ENCODE data around the gene CCNF. TPM values are rescaled to one million over a fixed set of nuclear protein-coding genes. Genes with fewer than 3 reads are reported as not detected.

The CCNF gene
- polyA plus RNA-seq, 5 donors: 8.9 to 13.2 (median 9.2) TPM

- DNase-seq: peak; percentile 87 to 90
Observed at GRCh38 chr16:2500918-2501750, 71.9 kb downstream of the CCNF start.

GRCh38 chr16:2501946-2502895, 73.0 kb downstream of the CCNF start:
- no peak for DNase-seq

- no peak for DNase-seq
Observed at GRCh38 chr16:2505695-2506094, 76.4 kb downstream of the CCNF start.

DNA sequence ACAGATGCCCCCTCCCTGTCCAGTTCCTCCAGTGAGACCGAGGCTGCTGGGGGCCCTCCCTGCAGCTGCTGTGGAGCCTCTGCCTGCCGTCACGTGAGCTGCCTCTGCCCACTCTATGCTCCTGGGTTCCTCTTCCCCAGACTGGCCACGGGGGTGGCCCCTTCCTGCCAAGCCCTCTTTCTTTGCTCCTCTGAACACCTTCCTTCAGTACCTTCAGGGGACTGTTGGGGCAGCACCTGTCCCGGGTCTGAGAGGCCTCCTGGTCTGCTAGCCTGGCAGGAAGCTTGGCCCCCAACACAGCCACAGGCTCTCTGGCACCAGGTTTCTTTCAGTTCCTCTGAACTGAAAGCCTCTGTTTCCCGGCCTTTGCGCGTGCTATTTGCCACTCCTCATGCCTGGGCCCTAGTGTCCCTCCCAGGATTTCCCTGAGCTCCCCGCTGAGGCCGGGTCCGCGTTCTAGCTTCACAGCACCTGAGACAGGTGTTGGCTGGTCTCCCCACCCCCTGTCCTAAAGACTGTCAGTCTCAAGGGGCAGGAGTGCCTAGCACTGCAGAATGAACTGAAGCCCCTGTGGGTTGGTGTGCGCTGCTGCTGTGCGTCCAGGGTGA, 77.9 kb downstream of the CCNF start:
- no peak for DNase-seq

DNA sequence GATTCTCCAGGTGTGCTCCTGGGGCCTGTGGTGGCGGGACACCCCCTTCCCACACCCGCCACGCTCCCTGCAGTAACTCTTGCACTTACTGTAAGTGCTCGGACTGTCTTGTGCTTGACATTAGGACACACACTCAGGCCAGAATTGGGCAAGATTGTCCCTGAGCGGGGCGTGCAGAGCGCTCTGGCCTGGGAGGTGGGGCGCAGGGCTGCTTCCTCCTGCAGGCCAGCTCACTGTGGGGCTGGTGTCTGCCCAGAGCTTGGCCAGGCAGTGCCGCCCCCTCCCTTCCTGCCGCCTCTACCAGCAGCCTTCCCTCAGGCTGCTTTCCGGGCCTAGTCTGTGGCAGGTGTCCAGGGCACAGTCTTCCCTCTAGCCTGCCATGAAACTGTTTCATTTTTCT, 78.4 kb downstream of the CCNF start:
- no peak for DNase-seq

Other genes starting within 250 kb of the CCNF start
- gene CASKIN1, start 232.8 kb upstream of the CCNF start, polyA plus RNA-seq (ENCODE audit: insufficient read depth in 1 of 5, insufficient read length in 5 of 5, low replicate concordance in 1 of 5): under 1 TPM; 0.16 to 0.85 (median 0.50) TPM
- gene MLST8, start 224.0 kb upstream of the CCNF start, polyA plus RNA-seq (ENCODE audit: insufficient read depth in 1 of 5, insufficient read length in 5 of 5, low replicate concordance in 1 of 5): 10 to 100 TPM; 32.3 to 48.6 (median 33.9) TPM
- gene BRICD5, start 218.6 kb upstream of the CCNF start, polyA plus RNA-seq (ENCODE audit: insufficient read depth in 1 of 5, insufficient read length in 5 of 5, low replicate concordance in 1 of 5): 1 to 10 TPM; 2.6 to 9.0 (median 5.8) TPM
- 10 to 100 TPM in 1 of 5 donors, 1 to 10 TPM in 4; 7.2 to 13.3 (median 9.1) TPM for gene PGP, start 214.6 kb upstream of the CCNF start, polyA plus RNA-seq (ENCODE audit: insufficient read depth in 1 of 5, insufficient read length in 5 of 5, low replicate concordance in 1 of 5)
- 10 to 100 TPM in 4 of 5 donors, 1 to 10 TPM in 1; 9.7 to 24.6 (median 15.3) TPM for gene E4F1, start 205.9 kb upstream of the CCNF start, polyA plus RNA-seq (ENCODE audit: insufficient read depth in 1 of 5, insufficient read length in 5 of 5, low replicate concordance in 1 of 5)
- gene DNASE1L2, start 193.0 kb upstream of the CCNF start, polyA plus RNA-seq (ENCODE audit: insufficient read depth in 1 of 5, insufficient read length in 5 of 5, low replicate concordance in 1 of 5): 1 to 10 TPM in 1 of 5 donors, under 1 TPM in 4; 0.60 to 1.2 (median 0.77) TPM
- 10 to 100 TPM; 37.2 to 76.1 (median 44.8) TPM for gene ECI1, start 177.9 kb upstream of the CCNF start, polyA plus RNA-seq (ENCODE audit: insufficient read depth in 1 of 5, insufficient read length in 5 of 5, low replicate concordance in 1 of 5)
- gene RNPS1, start 161.3 kb upstream of the CCNF start, polyA plus RNA-seq (ENCODE audit: insufficient read depth in 1 of 5, insufficient read length in 5 of 5, low replicate concordance in 1 of 5): 100 to 1,000 TPM; 158 to 210 (median 178) TPM
- gene ABCA3, start 88.7 kb upstream of the CCNF start, polyA plus RNA-seq (ENCODE audit: insufficient read depth in 1 of 5, insufficient read length in 5 of 5, low replicate concordance in 1 of 5): 10 to 100 TPM in 2 of 5 donors, 1 to 10 TPM in 3; 6.8 to 16.1 (median 7.3) TPM
- gene TEDC2, start 30.7 kb downstream of the CCNF start, polyA plus RNA-seq (ENCODE audit: insufficient read depth in 1 of 5, insufficient read length in 5 of 5, low replicate concordance in 1 of 5): 10 to 100 TPM in 2 of 5 donors, 1 to 10 TPM in 3; 6.2 to 11.9 (median 8.0) TPM
- gene NTN3, start 41.9 kb downstream of the CCNF start, polyA plus RNA-seq (ENCODE audit: insufficient read depth in 1 of 5, insufficient read length in 5 of 5, low replicate concordance in 1 of 5): 1 to 10 TPM; 2.4 to 6.5 (median 4.7) TPM
- 10 to 100 TPM; 11.6 to 20.5 (median 17.2) TPM for gene TBC1D24, start 45.7 kb downstream of the CCNF start, polyA plus RNA-seq (ENCODE audit: insufficient read depth in 1 of 5, insufficient read length in 5 of 5, low replicate concordance in 1 of 5)
- 100 to 1,000 TPM in 2 of 5 donors, 10 to 100 TPM in 3; 60.5 to 158 (median 87.5) TPM for gene ATP6V0C, start 84.5 kb downstream of the CCNF start, polyA plus RNA-seq (ENCODE audit: insufficient read depth in 1 of 5, insufficient read length in 5 of 5, low replicate concordance in 1 of 5)
- gene AMDHD2, start 90.9 kb downstream of the CCNF start, polyA plus RNA-seq (ENCODE audit: insufficient read depth in 1 of 5, insufficient read length in 5 of 5, low replicate concordance in 1 of 5): 10 to 100 TPM; 11.1 to 20.8 (median 16.6) TPM
- gene CEMP1, start 102.0 kb downstream of the CCNF start, polyA plus RNA-seq (ENCODE audit: insufficient read depth in 1 of 5, insufficient read length in 5 of 5, low replicate concordance in 1 of 5): 1 to 10 TPM in 4 of 5 donors, under 1 TPM in 1; 0.35 to 2.6 (median 1.6) TPM
- 10 to 100 TPM; 35.2 to 43.4 (median 37.9) TPM for gene PDPK1, start 108.6 kb downstream of the CCNF start, polyA plus RNA-seq (ENCODE audit: insufficient read depth in 1 of 5, insufficient read length in 5 of 5, low replicate concordance in 1 of 5)

Data from right lung (tissue), 5 donors.